GM18507 (cell line): ENCODE measurements around the gene ADD1.

ENCODE experiments used
- DNase-seq: peaks from one replicate; pipeline ENCODE4 v3.0.0; 2011; ENCODE audit warnings: low read depth; ENCODE audit not compliant: insufficient read length; ENCODE audit errors: extremely low spot score
- FAIRE-seq: peaks from 2 replicates; lab custom pipeline; 2011; peaks lifted over from hg19 to GRCh38; lab: Jason Lieb, UNC

The ADD1 gene

DNA sequence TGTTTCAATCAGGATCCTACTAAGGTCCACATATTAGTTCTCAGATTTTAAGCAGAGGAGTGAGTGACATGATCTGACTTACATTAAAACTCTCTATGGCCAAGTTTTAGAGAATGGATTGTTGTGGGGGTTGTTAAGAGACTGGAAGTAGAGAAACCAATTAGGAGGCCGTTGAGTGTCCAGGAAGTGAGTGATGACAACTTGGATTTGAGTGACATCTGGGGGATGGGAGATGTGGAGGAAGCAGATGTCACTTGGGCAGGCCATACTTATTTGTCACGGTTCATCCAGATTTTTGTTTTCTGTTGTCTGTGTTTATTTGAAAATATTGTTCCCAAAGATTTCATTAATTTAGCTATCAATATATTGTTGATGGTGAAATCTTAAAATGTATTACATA is 28.3 kb downstream of the ADD1 start:
- FAIRE-seq: no peak
- no peak for DNase-seq

DNA sequence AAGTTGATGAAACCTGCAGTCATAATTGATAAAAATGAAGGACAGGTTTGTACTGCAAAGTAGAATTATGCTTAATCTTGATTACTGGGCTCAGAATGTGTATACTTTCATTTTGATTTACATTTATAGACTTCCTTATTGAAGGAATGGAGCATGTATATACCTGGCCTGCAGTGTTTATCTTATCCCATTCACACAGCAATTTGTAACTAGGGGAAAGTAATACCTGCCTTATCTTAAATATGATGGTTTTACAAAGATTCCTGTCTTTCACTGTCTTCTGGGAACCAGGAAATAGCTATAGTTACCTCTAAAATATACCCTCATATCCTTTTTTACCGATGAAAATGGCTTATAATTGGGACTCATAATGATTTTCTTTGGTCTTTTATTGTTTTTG is 29.7 kb downstream of the ADD1 start:
- FAIRE-seq (no peak), DNase-seq (no peak)

DNA sequence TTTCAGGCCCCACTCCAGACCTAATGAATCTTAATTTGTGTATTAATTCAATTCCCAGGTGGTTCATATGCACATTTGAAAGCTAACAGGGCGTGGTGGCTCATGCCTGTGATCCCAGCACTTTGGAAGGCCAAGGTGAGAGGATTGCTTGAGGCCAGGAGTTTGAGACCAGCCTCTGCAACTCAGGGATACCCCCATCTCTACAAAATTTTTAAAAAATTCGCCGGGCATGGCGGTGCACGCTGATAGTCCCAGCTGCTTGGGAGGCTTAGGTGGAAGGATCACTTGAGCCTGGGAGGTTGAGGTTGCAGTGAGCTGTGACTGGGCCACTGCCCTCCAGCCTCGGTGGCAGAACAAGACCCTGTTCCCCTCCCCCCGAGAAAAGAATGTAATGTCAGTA is 31.2 kb downstream of the ADD1 start:
- no peak for FAIRE-seq

DNA sequence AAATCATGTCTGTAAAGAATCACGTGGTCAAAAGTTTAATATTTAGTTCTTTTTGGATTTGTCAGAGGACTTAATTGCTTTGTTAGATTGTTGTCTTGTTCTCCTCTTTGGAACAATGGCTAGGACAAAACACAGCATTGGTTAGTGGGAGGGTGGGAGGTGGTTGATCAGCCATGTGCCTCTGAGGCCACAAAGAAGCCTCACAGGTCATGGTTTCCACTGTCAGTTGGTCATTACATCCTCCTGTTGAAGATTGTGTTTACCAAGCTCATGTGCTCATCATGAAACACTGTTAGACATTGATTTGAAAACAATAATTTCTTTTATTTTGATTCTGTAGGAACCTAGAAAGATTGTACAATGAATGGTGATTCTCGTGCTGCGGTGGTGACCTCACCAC is 31.9 kb downstream of the ADD1 start:
- DNase-seq (no peak), FAIRE-seq (no peak)

More for the DNA sequence above, 31.2 kb downstream of the ADD1 start:
- no peak for DNase-seq

DNA sequence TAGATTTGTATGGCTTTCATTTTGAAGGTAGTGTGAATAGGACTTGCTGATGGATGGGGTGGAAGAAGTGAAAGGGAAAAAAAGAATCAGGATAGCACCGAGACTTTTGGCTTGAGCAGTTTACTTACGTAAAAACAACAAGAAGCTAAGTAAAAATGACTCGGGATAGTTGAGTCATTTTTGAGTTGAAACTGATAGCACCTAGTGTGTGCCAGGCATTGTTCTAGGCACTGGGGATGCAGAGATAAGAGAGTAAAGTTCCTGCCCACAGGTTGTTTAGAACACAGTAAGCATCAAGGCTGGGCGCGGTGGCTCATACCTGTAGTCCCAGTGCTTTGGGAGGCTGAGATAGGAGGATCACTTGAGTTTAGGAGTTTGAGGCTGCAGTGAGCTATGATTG is 34.7 kb downstream of the ADD1 start:
- DNase-seq: no peak
- no peak for FAIRE-seq

DNA sequence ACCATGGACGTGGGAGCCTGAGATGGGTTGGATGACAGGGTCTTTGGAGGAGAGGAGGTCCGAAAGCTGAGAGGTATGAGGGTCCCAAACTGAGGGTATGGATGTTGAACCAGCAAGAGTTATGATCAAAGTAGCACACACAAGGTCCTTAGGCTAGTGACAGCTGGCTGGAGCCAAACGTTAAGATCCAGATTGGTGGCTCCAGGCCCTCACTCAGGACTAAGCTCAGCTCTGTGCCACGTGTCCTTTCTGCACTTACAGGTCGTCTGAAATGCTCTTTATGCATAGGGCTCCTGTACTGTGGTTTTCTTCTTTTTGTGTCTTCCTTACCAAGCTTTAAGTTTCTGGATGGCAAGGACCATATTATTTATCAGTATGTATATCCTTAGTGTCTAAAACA is 35.4 kb downstream of the ADD1 start:
- DNase-seq: no peak
- no peak for FAIRE-seq

DNA sequence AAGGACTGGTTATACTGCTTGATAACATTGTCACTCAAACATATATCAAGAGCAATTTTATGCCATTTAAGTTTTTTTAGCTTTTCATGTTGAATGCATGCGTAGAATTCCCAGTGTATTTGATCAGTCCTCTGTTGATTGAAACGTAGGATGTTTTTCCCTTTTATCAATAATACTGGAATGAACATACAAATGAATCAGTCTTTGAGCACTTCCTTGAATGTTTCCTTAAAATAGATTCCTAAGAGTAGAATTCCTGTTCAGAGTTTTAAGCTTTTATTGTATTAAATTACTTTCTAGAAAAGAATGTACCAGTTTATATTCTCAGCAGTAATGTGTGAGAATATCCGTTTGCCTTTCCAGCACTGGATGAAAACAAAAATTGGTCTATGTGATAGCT is 37.8 kb downstream of the ADD1 start:
- no peak for FAIRE-seq

DNA sequence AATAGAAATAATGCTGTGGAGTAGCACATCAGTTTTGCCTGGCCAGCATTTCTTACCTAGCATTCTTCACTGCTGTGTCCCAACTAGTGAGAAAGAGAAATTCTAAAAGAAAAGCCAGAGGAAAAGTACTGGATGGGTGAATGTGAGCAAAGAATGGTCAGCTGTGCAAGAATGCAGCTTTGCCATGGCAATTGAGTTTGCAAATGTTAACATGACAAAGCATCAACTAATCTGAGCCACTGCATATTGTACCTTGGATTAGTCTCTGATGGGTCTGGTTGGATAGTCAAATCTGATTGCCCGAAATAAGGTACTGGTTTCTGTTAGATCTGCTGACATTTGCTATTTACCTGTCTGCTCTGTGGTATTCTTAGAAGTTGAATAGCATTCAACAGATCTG is 38.7 kb downstream of the ADD1 start:
- DNase-seq: no peak
- FAIRE-seq: no peak

More for the DNA sequence above, 37.8 kb downstream of the ADD1 start:
- no peak for DNase-seq

DNA sequence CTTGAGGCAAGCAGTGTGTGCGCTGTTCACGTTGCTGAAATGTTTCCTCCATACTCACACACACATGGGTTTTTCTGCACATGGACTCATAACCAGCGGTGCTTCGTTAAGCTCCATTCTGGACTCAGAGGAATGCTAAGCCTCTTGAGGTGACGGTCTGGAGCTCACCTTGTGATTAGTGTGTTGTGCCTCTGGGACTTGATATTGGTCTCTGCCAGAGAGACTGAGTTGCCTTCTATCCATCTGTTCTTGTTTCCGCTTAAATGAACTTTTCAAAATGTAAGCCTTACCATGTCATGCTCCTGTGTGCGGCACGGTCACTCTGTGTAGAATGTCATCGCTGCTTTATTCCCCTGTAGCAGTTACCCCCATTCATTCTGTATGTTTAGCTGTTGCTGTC is 42.5 kb downstream of the ADD1 start:
- FAIRE-seq (no peak), DNase-seq (no peak)

DNA sequence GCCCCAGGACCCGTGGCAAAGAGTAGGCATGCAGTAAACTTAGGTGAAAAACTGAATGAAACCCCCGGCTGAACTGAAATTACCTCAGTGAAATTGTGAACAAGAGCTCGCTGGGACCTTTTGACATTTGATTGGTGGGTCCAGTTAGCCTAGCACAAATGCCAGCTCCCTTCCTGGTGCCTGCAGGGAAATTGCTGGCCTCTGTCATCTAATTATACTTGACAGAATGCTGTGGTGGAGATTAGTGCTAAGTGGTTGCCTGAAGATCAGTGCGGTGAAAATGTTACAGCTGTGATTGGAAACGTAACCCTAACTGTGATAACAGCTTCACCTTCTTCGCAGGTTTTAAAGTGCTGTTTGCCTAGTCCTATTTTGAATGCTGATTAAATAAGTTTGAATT is 43.0 kb downstream of the ADD1 start:
- FAIRE-seq: no peak
- DNase-seq: no peak

DNA sequence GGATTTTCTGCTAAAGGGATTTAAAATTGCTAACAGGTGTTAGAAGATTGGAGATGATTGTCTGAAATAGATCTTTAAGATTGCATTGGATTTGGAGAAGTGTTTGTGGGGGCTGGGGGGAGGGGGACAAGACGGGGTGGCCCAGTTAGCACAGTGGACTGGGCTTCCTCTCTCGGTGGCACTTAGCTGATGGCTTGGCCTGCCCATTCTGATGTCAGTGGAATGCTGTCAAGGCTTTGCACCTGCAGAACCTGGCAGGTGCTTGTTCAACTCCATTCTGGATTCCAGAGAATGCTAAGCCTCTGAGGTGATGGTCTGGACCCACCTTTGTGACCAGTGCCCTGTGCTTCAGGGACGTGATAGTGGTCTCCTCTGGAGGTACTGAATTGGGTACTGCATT is 43.7 kb downstream of the ADD1 start:
- DNase-seq: no peak
- FAIRE-seq: no peak

DNA sequence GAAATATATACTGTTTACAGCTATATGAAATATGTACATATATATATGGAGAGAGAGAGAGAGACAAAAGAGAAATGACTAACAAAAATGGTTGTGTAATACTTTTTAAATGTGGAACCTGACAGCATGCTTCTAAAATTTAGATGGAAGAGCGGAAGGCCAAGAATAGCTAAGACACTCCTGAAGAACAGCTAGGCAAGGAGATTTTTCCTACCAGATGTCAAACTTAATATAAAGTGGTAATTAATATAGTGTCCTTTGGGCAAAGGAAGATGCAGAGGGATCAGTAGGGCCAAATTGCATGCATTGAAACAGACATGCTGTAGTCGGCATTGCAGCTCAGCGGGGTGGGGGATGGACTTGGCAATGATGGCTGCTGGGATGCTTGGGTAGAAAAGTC is 45.2 kb downstream of the ADD1 start:
- DNase-seq (no peak), FAIRE-seq (no peak)

DNA sequence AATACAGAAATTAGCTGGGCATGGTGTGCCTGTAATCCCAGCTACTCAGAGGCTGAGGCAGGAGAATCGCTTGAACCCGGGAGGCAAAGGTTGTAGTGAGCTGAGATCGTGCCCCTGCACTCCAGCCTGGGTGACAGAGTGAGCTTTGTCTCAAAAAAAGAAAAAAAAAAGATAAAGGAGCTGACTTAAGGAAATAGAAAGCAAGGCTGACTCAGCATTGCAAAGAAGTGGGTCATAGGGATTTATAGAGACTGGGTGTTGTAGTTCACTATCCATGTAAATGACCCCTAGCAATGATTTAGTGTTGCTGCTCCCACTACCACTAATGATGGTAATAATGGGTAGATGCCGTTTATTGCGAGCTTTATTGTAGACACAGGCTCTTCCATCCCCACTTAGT is 47.6 kb downstream of the ADD1 start:
- DNase-seq (no peak), FAIRE-seq (no peak)

DNA sequence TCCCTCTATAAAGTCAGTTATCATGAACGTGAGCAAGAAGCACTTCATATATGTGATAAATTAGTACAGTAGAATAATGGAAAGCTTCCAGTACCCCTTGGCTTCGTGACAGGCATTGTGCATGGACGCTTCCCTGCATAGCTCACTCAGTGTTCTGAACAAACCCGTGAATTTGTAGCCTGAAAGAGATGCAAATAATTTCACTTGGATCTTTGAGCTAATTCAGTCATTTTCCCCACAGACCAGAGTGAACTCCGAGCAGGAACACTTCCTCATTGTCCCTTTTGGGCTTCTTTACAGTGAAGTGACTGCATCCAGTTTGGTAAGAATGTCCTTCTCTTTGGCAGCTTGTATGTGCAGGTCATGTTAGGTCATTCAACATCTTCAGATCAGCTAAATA is 50.1 kb downstream of the ADD1 start:
- no peak for FAIRE-seq
- no peak for DNase-seq

DNA sequence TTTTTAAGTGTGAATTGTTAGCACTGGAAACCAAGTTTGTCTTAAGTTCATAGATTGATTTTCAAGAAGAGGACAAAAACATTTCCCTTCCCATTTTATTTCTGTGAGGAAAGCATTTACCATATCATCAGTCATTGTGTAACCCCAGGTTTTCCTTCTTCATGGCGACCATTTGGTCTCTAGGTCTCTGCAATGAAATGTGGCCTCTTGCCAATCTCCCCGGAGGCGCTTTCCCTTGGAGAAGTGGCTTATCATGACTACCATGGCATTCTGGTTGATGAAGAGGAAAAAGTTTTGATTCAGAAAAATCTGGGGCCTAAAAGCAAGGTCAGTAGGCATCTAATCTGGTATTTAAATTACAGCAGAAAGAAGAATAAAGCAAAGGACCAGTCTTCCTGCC is 54.4 kb downstream of the ADD1 start:
- no peak for DNase-seq
- FAIRE-seq: no peak

DNA sequence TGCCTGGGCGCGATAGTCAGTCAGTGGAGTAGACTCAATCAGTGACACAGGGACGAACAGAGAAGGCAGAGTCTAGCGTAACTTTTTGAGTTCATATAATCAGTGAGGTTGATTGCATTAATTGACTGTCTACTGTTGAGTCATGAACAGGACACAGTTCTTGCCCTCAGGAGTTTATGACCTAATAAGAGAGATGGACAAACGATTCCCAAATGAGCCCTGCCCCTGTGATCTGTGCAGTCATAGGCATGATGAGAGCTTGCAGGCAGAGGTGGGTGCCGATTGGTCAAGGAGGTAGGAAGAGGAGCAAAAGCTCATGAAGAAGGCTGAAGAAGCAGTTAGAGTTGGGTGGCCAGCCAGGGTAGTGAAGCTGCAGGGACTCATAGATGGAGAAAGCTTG is 57.1 kb downstream of the ADD1 start:
- FAIRE-seq (no peak), DNase-seq (no peak)

DNA sequence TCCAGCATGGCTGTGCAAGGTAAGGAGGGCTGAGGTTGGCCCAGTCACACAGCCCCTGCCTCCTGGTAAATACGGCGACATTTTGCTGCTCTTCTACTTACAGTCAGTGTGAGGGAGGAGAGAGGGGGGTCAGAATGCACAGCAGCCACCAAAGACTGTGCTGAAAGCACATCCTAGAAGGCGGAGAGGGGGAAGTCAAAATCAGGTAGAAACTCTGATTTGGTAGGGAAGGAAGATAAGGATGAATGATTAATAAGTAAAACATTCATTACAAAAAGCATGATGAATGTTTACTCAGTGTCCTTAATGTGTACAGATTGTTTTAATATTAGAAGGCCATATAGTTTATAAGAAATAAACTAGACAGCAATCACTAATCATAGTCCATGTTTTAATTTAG is 57.5 kb downstream of the ADD1 start:
- no peak for FAIRE-seq
- no peak for DNase-seq

DNA sequence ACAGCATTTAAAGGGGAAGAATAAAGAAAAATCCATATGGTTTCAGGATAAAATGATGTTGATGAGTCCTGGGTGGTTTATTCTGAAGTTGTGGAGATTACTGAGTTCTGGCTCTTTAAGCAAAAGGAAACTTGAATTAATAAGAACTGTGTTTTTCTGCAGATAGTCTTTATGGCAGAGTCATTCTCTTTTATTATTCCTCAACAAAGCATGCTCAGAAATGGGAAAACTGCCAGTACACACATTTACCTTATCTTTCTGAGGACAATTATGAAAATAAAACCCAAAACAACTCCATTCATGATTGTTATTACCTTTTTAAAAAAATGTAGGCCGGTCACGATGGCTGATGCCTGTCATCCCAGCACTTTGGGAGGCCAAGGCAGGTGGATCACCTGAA is 58.5 kb downstream of the ADD1 start:
- DNase-seq (no peak), FAIRE-seq (no peak)

DNA sequence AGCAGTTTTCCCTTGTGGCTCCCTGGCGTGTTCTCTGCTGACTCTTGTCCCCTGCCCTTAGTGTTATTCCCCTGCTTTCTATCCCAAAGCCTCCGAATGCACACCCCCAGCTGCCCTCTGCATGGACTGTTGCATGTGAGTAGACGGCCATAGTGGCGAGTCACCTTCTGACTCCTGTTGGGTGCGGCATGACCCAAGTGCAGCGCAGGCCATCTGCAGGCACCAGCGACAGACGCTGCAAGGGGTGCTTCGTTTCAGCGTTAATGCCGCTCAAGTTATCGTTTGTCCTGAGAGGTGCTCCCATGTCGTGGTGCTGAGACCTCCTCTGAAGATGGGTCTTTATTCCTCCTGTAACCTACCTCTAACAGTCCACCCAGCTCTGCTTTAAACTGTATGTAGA is 61.9 kb downstream of the ADD1 start:
- no peak for FAIRE-seq
- no peak for DNase-seq

DNA sequence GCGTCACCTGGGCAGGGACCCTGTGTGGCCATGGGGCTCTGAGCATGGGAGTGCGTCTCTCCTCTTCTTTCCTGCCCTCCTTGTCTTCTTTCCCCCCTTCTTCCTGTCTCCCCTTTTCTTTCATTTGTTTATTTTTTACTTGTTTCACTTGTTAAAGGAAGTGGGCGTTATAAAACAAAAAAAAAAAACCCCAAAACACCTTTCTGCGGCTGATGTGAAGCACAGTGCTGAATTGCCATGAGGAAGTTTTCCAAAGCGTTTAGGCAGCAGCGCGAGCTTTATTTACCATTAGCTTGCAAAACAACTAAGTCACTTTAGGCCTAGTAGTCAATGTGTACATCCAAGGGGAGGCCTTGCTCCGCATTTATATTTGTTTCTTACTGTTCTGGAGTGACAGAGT is 62.6 kb downstream of the ADD1 start:
- FAIRE-seq (no peak), DNase-seq (no peak)

DNA sequence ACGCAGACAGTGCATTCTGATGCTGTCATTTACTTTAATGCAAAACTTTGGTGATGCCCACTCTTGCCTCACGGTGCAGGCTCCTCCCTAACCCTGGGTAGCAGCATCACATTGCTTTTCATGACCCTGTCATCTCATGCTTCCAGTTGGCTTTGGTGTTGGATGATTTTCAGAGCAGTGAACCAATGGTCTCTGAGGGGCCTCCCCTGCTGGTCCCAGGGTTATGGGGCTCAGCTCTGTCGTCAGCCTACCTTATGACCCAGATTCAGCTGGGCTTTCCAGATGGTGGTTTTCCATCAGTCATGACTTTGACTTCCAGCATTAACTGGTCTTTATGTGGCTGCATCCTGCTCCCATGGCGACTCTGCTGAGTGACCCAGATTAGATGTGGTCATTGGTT is 63.6 kb downstream of the ADD1 start:
- DNase-seq (no peak), FAIRE-seq (no peak)

DNA sequence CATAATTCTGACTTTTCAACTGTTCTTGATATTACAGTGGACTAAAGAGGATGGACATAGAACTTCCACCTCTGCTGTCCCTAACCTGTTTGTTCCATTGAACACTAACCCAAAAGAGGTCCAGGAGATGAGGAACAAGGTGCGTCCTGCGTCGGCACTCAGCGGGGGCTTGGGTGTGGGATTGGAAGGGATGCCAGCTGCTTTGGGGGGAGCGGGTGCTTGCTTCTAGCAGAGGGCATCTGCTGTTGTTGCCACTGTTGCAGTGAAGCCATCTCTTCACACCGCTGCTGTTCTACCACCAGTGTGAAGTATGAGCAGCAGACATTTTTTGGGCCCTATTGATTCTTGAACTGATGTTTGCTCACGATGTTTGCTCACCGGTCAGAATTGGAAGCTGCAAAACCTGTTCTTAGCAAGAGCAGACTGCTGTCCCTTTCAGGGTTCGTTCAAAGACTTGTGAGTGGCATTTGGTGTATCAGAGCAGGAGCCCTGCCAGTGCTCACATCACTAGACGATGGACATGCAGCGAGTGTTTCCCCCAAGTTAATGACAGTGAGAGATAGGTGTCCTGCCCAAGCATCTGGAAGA is 64.2 kb downstream of the ADD1 start:
- DNase-seq (no peak), FAIRE-seq (no peak)
